MCF 10A (cell line): ENCODE data around the gene TMEM33. TPM values are rescaled to one million over a fixed set of nuclear protein-coding genes. Genes with fewer than 3 reads are reported as not detected.
"Not testable (repeated sequence)": the region's sequence is repeated elsewhere in the genome, so short reads cannot be mapped to it uniquely, and the experiment has no call there.

Source experiments
- BruUV-seq: library from RNA; stranded (reverse); fragments of 400-500 nt; replicated peaks from 2 replicates; lab custom pipeline; 2021; lab: Mats Ljungman, UMichigan
- CTCF ChIA-PET: fragments of 300-600 bp; sonication (Branson Sonifier 250); formaldehyde crosslinking; extraction: SDS; loops from one replicate; lab custom pipeline; 2021; ENCODE audit warnings: antibody characterized with exemption, inconsistent platforms; lab: Yijun Ruan, JAX
- POLR2A ChIA-PET: fragments of 300-600, 350-650 bp; sonication (Branson Sonifier 250); formaldehyde crosslinking; extraction: SDS; loops from one replicate; lab custom pipeline; 2020; ENCODE audit warnings: antibody characterized with exemption, inconsistent platforms; lab: Yijun Ruan, JAX
- DNase-seq: peaks from one replicate; pipeline ENCODE4 v3.0.0-alpha.2; 2018; ENCODE audit not compliant: unreplicated experiment
- H3K27ac Mint-ChIP-seq: one replicate; pipeline ENCODE4 v1.8.0; 2022; ENCODE audit warnings: mild to moderate bottlenecking, low read depth, mixed read lengths; ENCODE audit not compliant: unreplicated experiment
- H3K27me3 Mint-ChIP-seq: one replicate; pipeline ENCODE4 v1.8.0; 2022; ENCODE audit warnings: mixed read lengths; ENCODE audit not compliant: insufficient read depth, unreplicated experiment
- H3K36me3 Mint-ChIP-seq: one replicate; pipeline ENCODE4 v1.8.0; 2022; ENCODE audit warnings: mild to moderate bottlenecking, moderate library complexity, mixed read lengths; ENCODE audit not compliant: insufficient read depth, unreplicated experiment
- H3K4me1 Mint-ChIP-seq: one replicate; pipeline ENCODE4 v1.8.0; 2022; ENCODE audit warnings: mixed read lengths; ENCODE audit not compliant: insufficient read depth, unreplicated experiment
- H3K4me3 Mint-ChIP-seq: one replicate; pipeline ENCODE4 v1.8.0; 2022; ENCODE audit warnings: mild to moderate bottlenecking, moderate library complexity, mixed read lengths; ENCODE audit not compliant: unreplicated experiment
- H3K9me3 Mint-ChIP-seq: one replicate; pipeline ENCODE4 v1.8.0; 2022; ENCODE audit warnings: mixed read lengths; ENCODE audit not compliant: unreplicated experiment
- CTCF ChIP-seq: fragments of 200-600 bp; IDR thresholded peaks from one replicate; pipeline ENCODE4 v1.8.0; 2022; ENCODE audit warnings: antibody characterized with exemption, mild to moderate bottlenecking; ENCODE audit not compliant: unreplicated experiment
- intact Hi-C: fragments of 100-400 bp; cut with micrococcal nuclease; formaldehyde crosslinking; loops from 2 replicates; pipeline ENCODE4 v1.14.1; 2022
- total RNA-seq: library from RNA; stranded (reverse); gene quantifications from 2 replicates; pipeline ENCODE4 v1.2.3, GENCODE V29; 2022

The TMEM33 gene
- total RNA-seq, 1 experiment from 2014 or later = 117 TPM

GRCh38 chr4:41913509-41913908 is 21.7 kb upstream of the TMEM33 start:
- Mint-ChIP-seq H3K27me3 (no peaks in the 10 kb centered on the region), H3K4me1 (peaks cover 7% of the 10 kb centered on the region), H3K27ac (no peak overlapping the region), H3K36me3 (no peaks in the 10 kb centered on the region), H3K4me3 (no peak overlapping the region), H3K9me3 (no peaks in the 10 kb centered on the region)
- CTCF ChIA-PET = interaction anchor here (0.6 kb wide), 2 partner anchors 23 to 633 kb away, joined by 3 read pairs; no protein-coding TSS in a partner anchor
- no peak for DNase-seq
- intact Hi-C loops = no loop called here
- no TSS peak for BruUV-seq
- TF ChIP-seq CTCF = no peak
- POLR2A ChIA-PET = no interaction called here

- no peak overlapping the region for H3K4me3 Mint-ChIP-seq
- peaks cover 7% of the 10 kb centered on the region for H3K4me1 Mint-ChIP-seq
- TF ChIP-seq CTCF = no peak
- CTCF ChIA-PET = no interaction called here
- no peaks in the 10 kb centered on the region for H3K9me3 Mint-ChIP-seq
- BruUV-seq = no TSS peak
- intact Hi-C loops = no loop called here
- peaks cover 4% of the 10 kb centered on the region for H3K36me3 Mint-ChIP-seq
- no peaks in the 10 kb centered on the region for H3K27me3 Mint-ChIP-seq
- H3K27ac Mint-ChIP-seq = no peak overlapping the region
- DNase-seq = no peak
- POLR2A ChIA-PET = interaction anchor here (0.7 to 0.9 kb wide), 2 partner anchors 17 to 33 kb away, joined by 3 read pairs; partner anchors contain the start of gene TMEM33
These were observed 17.0 kb upstream of the TMEM33 start for GRCh38 chr4:41918278-41918677.

GRCh38 chr4:41920416-41920815 is 14.8 kb upstream of the TMEM33 start:
- CTCF ChIA-PET, H3K27ac Mint-ChIP-seq, H3K9me3 Mint-ChIP-seq, H3K4me1 Mint-ChIP-seq, DNase-seq, H3K4me3 Mint-ChIP-seq, H3K27me3 Mint-ChIP-seq, BruUV-seq, H3K36me3 Mint-ChIP-seq, intact Hi-C loops: not testable (repeated sequence)
- POLR2A ChIA-PET = interaction anchor here (1.4 kb wide), 1 partner anchor 14 kb away, joined by 5 read pairs; no protein-coding TSS in a partner anchor

GRCh38 chr4:41921476-41921875 is 13.8 kb upstream of the TMEM33 start:
- POLR2A ChIA-PET = interaction anchor here (1.1 kb wide), 2 partner anchors 14 to 221 kb away, joined by 3 read pairs; partner anchors contain the start of gene TMEM33
- Mint-ChIP-seq H3K36me3 (peaks cover 4% of the 10 kb centered on the region), H3K4me3 (no peak overlapping the region), H3K4me1 (no peaks in the 10 kb centered on the region), H3K27ac (no peak overlapping the region), H3K9me3 (no peaks in the 10 kb centered on the region), H3K27me3 (no peaks in the 10 kb centered on the region)
- intact Hi-C loops = no loop called here
- no TSS peak for BruUV-seq
- no peak for DNase-seq
- CTCF ChIA-PET = no interaction called here
- no peak for TF ChIP-seq CTCF
